Left kidney (tissue), 2 donors: ENCODE measurements around the gene NOC4L. TPM values are rescaled to one million over a fixed set of nuclear protein-coding genes. Genes with fewer than 3 reads are reported as not detected.

Experiments
- DNase-seq: peaks from one replicate; pipeline ENCODE4 v3.0.0-alpha.2; 2013
- polyA plus RNA-seq: library from polyadenylated mRNA; unstranded; fragments of 120-200 nt; gene quantifications from one replicate; pipeline ENCODE4 v1.2.1, GENCODE V29; 2013; ENCODE audit not compliant: insufficient read length

NOC4L gene
- polyA plus RNA-seq, 1 donor = 11.9 TPM

DNA sequence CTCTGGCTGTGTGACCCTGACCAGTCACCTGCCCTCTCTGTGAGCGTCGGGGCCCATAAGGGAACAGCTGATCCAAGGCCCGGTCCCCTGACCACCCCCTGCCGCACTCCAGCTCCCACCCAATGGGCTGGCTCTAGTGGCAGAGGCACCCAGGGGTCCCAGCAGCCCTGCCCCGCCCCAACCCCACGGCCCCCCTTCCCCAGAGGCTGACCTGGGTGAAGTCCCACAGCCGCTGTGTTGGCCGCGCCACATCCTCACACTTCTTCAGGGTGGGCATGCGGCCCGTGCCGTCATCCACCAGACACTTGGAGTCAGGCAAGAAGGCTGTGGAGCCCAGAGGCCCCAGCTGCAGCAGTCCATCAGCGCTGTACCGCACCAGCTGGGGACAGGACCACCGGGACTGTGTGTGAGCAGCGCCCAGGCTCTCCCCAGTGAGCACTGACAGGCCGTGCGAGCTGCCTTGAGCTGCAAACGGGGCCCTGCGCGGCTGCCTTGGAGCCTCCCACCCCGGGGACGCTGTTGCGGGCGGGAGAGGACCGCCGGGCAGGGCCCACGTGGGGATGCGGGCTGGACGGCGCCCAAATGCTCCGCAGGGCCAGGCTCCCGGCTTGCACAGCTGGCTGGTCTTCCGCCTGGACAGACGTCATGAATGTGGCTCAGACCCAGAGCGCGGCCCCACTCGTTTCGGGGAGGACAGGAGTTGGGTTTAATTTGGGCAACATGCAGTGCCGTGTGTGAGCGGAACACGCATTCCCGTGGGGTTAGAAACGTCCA lies 53.5 kb downstream of the NOC4L start:
- DNase-seq = no peak

DNA sequence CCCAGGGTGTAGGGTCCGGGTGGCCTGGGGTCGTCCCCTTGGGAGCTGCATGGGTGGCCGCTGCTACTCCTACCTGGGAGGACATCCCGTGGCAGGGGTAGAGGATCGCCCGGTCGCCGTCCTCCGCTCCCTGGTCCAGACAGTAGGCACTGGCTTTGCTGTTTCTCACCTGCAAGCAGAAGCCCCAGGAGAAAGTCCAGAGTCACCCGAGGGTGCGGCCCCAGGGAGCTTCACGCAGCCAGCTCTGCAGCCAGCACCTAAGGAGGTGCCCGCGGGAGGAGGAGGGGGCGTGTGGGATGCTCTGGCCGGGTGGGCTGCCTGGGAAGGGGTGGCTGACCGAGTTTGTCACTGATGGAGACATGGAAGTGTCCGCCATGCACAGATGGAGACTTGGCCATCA lies 54.8 kb downstream of the NOC4L start:
- DNase-seq = no peak

DNA sequence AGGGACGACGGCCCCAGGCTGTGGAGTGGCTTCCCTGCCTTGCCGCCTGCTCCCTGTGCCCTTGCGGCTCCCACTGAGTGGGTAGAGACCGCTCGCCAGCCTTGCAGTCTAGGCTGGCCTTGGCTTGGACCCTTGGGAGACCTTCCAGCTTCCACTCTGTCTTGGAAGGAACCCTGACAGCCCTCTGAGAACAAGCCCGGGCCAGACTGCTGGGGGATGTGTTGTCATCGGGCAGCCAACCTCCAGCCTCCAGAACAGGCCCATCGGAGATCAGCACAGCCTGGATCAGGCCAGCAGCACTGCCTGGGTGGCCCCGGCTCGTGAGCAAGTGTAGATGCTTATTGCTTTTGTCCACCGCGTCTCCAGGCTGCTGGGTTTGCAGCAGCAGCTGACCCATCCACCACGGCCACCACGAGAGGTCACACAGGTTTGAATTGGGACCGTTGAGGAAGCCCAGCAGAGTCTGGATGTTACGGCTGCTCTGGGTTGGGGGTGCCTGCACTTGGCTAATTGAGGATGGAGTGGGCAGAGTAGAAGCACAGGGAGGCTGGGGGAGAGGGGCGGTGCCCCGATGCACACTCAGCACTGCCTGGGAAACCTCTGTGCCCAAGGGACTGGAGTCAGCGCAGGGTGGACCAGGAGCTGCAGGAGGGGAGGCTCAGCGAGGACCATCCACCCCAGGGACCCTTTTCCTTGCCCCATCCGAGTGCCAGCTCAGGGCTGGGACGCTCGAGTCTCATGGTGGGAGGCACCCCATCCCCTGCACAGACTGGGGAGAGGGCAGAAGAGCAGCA lies 55.5 kb downstream of the NOC4L start:
- no peak for DNase-seq

DNA sequence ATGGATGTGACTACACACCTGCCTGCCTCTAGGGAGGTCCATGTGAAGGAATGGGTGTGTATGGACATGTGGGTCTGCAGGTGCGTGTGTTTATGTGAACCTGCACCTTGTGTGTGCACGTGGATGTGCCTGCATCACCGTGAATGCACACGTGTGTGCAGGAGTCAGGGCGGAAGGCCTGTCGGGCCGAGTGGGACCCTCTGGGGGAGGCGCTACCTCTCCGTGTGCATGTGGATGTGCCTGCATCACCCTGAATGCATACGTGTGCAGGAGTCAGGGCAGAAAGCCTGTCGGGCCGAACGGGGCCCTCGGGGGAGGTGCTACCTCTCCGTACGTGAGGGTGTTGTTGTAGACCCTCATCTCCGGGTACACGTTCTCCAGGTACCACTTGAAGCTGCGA lies 56.5 kb downstream of the NOC4L start:
- no peak for DNase-seq

DNA sequence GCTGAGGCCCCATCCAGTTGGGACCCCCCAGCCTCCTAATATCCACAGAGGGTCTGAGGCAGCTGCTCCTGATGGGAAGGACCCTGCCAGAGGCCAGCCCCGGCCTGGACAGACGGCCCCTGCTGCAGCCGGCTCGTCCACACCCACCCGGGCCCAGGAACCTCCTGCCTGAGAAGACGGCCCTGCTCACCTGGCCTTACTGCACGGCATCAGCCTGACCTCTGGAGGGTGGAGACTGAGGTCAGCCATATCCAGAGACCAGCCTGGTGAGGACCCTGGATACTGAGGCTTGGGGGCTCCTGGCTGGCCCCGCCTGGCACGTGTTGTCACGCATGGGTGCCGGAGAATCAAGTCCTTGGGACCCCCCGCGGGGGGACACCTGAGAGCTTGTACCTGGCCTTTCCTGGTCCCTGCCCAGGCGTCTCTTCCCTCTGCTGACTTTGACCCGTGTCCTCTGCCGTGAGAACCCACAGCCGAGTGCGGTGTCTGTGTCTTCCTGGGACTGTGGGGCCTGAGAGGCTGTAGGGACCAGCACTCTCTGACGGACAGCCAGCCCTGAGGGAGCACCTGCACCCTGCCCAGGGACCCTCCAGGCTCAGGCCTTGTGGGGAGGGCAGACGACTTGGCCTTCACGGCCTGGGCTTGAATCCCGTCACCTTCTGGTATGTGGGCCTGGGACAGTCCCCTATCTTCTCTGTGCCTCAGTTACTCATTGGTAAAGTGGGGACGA lies 57.3 kb downstream of the NOC4L start:
- no peak for DNase-seq

Other genes starting within 250 kb of the NOC4L start
- 26.8 TPM for gene ULK1, start 249.8 kb upstream of the NOC4L start, polyA plus RNA-seq
- gene PUS1, start 215.2 kb upstream of the NOC4L start, polyA plus RNA-seq = 17.3 TPM
- 50.4 TPM for gene EP400, start 194.5 kb upstream of the NOC4L start, polyA plus RNA-seq
- 19.5 TPM for gene DDX51, start 138 bp upstream of the NOC4L start, polyA plus RNA-seq
- 7.3 TPM for gene GALNT9, start 185.1 kb downstream of the NOC4L start, polyA plus RNA-seq